OCI-M2 (cell line): Measurements from ENCODE around the gene SUGCT.
"Not testable (repeated sequence)": the region's sequence is repeated elsewhere in the genome, so short reads cannot be mapped to it uniquely, and the experiment has no call there.

ENCODE experiments used
- DNase-seq: peaks from one replicate; lab custom pipeline; 2025; ENCODE audit not compliant: unreplicated experiment; lab: John Stamatoyannopoulos, UW

SUGCT gene

GRCh38 chr7:40138973-40139372 lies 4.2 kb downstream of the SUGCT start:
- DNase-seq = no peak

GRCh38 chr7:40139891-40140290 lies 5.1 kb downstream of the SUGCT start:
- not testable (repeated sequence) for DNase-seq

GRCh38 chr7:40141916-40142315 lies 7.1 kb downstream of the SUGCT start:
- not testable (repeated sequence) for DNase-seq

- not testable (repeated sequence) for DNase-seq
Observed at GRCh38 chr7:40145596-40146130, 10.9 kb downstream of the SUGCT start.

- no peak for DNase-seq
Observed at GRCh38 chr7:40147371-40148246, 12.8 kb downstream of the SUGCT start.

GRCh38 chr7:40148247-40148580 lies 13.4 kb downstream of the SUGCT start:
- not testable (repeated sequence) for DNase-seq

- DNase-seq = no peak
Observed at GRCh38 chr7:40148671-40149070, 13.9 kb downstream of the SUGCT start.

- no peak for DNase-seq
Observed at GRCh38 chr7:40151504-40151903, 16.7 kb downstream of the SUGCT start.

GRCh38 chr7:40156988-40157387 lies 22.2 kb downstream of the SUGCT start:
- DNase-seq = no peak

GRCh38 chr7:40162516-40162915 lies 27.7 kb downstream of the SUGCT start:
- DNase-seq = no peak

GRCh38 chr7:40165216-40165615 lies 30.4 kb downstream of the SUGCT start:
- DNase-seq = no peak

- no peak for DNase-seq
Observed at GRCh38 chr7:40167291-40167690, 32.5 kb downstream of the SUGCT start.

- DNase-seq = not testable (repeated sequence)
Observed at GRCh38 chr7:40168266-40168665, 33.5 kb downstream of the SUGCT start.

- not testable (repeated sequence) for DNase-seq
Observed at GRCh38 chr7:40173121-40173520, 38.3 kb downstream of the SUGCT start.

- not testable (repeated sequence) for DNase-seq
Observed at GRCh38 chr7:40175256-40175655, 40.5 kb downstream of the SUGCT start.

GRCh38 chr7:40175725-40176510 lies 41.1 kb downstream of the SUGCT start:
- no peak for DNase-seq

GRCh38 chr7:40177071-40177470 lies 42.3 kb downstream of the SUGCT start:
- no peak for DNase-seq

GRCh38 chr7:40182452-40182851 lies 47.6 kb downstream of the SUGCT start:
- DNase-seq = no peak

GRCh38 chr7:40186586-40186985 lies 51.8 kb downstream of the SUGCT start:
- no peak for DNase-seq

- DNase-seq = no peak
Observed at GRCh38 chr7:40192036-40192435, 57.2 kb downstream of the SUGCT start.

GRCh38 chr7:40194745-40195144 lies 59.9 kb downstream of the SUGCT start:
- DNase-seq = no peak

GRCh38 chr7:40197527-40197926 lies 62.7 kb downstream of the SUGCT start:
- DNase-seq = no peak
